Fibroblast of the aortic adventitia (primary cell): ENCODE measurements around the gene PEPD. TPM values are rescaled to one million over a fixed set of nuclear protein-coding genes. Genes with fewer than 3 reads are reported as not detected.

Experiments used
- DNase-seq: peaks from one replicate; pipeline ENCODE4 v3.0.0-alpha.2; 2010; ENCODE audit warnings: low read depth
- H3K4me3 ChIP-seq: 2 replicates; pipeline ENCODE4 v1.5.1; 2011; ENCODE audit warnings: low read depth, mild to moderate bottlenecking, control low read depth, low read length, moderate library complexity
- CTCF ChIP-seq: IDR thresholded peaks from 2 replicates; pipeline ENCODE4 v1.5.1; 2011; ENCODE audit warnings: mild to moderate bottlenecking, low read length, control low read depth, inconsistent platforms; ENCODE audit not compliant: insufficient read depth
- total RNA-seq: library from RNA; depleted of rRNA; stranded (reverse); fragments of >200 nt; gene quantifications from 2 replicates; pipeline ENCODE4 v1.2.3, GENCODE V29; 2012; ENCODE audit warnings: low replicate concordance

PEPD gene
- total RNA-seq, 1 donor: 65.0 TPM

- DNase-seq: no peak
- H3K4me3 ChIP-seq: no peak overlapping the region
- no peak for TF ChIP-seq CTCF
These were observed 93.6 kb downstream of the PEPD start for GRCh38 chr19:33427801-33428626.

GRCh38 chr19:33426621-33427361, 94.8 kb downstream of the PEPD start:
- TF ChIP-seq CTCF: no peak
- DNase-seq: no peak
- H3K4me3 ChIP-seq: no peak overlapping the region

GRCh38 chr19:33424181-33424580, 97.4 kb downstream of the PEPD start:
- no peak for TF ChIP-seq CTCF
- H3K4me3 ChIP-seq: no peak overlapping the region
- no peak for DNase-seq

GRCh38 chr19:33422369-33423180, 99.0 kb downstream of the PEPD start:
- DNase-seq: no peak
- TF ChIP-seq CTCF: no peak

GRCh38 chr19:33421368-33421767, 100.2 kb downstream of the PEPD start:
- no peak for TF ChIP-seq CTCF
- H3K4me3 ChIP-seq: no peak overlapping the region
- no peak for DNase-seq

More at GRCh38 chr19:33422369-33423180, 99.0 kb downstream of the PEPD start:
- no peak overlapping the region for H3K4me3 ChIP-seq

- TF ChIP-seq CTCF: no peak
- no peak overlapping the region for H3K4me3 ChIP-seq
- no peak for DNase-seq
These were observed 100.8 kb downstream of the PEPD start for GRCh38 chr19:33420821-33421220.
